ENCODE results near the gene SLC6A18. TPM values are rescaled to one million over a fixed set of nuclear protein-coding genes. Genes with fewer than 3 reads are reported as not detected.

The SLC6A18 gene
- total and polyA plus RNA-seq, 2 of the 4 experiments (the other 2 are of a cell fraction) = not detected

- ATAC-seq (ENCODE audit: low read depth) (no peak), DNase-seq (no peak)
- Histone ChIP-seq H4K20me1 (ENCODE audit: insufficient read depth, low read length) (no peaks in the 10 kb centered on the region), H3K4me3 (ENCODE audit: insufficient read depth, low read depth, low read length) (no peak overlapping the region), H3K79me1 (ENCODE audit: low read depth in 1 of 2, low read length in 2 of 2) (no peaks in the 10 kb centered on the region), H3K14ac (replicated peaks; ENCODE audit: low read depth, low read length) (no peak overlapping the region), H2AK5ac (ENCODE audit: low read depth, low read length) (no peak overlapping the region), H3K27ac (ENCODE audit: insufficient read depth, low read length) (no peak overlapping the region), H3K4me1 (ENCODE audit: control insufficient read depth, insufficient read depth, low read length) (no peaks in the 10 kb centered on the region), H2BK15ac (ENCODE audit: low read depth, low read length) (no peak overlapping the region), H4K8ac (ENCODE audit: low read depth in 2 of 2, low read length in 2 of 2) (no peak overlapping the region), H2BK120ac (ENCODE audit: low read depth, low read length) (no peak overlapping the region), H3K4ac (ENCODE audit: low read depth, low read length) (no peak overlapping the region), H3K18ac (ENCODE audit: low read depth, low read length) (no peak overlapping the region), H2AK9ac (replicated peaks; ENCODE audit: low read depth, low read length, poor library complexity) (no peak overlapping the region), H3K56ac (ENCODE audit: extremely low read depth, insufficient read depth, low read length) (no peak overlapping the region), H2AFZ (replicated peaks; ENCODE audit: low read length, poor library complexity) (no peak overlapping the region), H2BK20ac (ENCODE audit: low read depth, low read length) (no peak overlapping the region), H4K91ac (ENCODE audit: insufficient read depth, low read depth, low read length) (no peak overlapping the region), H3K27me3 (ENCODE audit: control insufficient read depth, insufficient read depth, low read length) (peaks cover 5% of the 10 kb centered on the region; the same call in 1 of the 2 replicates), H4K5ac (ENCODE audit: low read depth, low read length) (no peak overlapping the region), H3K4me2 (ENCODE audit: low read depth, low read length) (no peak overlapping the region), H3K9me3 (ENCODE audit: control insufficient read depth, insufficient read depth, low read length) (peaks cover 17% of the 10 kb centered on the region), H3K36me3 (ENCODE audit: control insufficient read depth, insufficient read depth, low read length) (no peaks in the 10 kb centered on the region), H3K9ac (ENCODE audit: low read depth, low read length) (no peak overlapping the region), H3K23ac (ENCODE audit: low read depth, low read length) (no peak overlapping the region), H2BK5ac (ENCODE audit: low read depth, low read length, poor library complexity, severe bottlenecking) (no peak overlapping the region), H3K9me1 (ENCODE audit: insufficient read depth, low read length) (peaks cover 6% of the 10 kb centered on the region; the same call in 1 of the 2 replicates)
- intact Hi-C loops (cut with micrococcal nuclease) (no loop called here), in situ Hi-C loops (cut with MboI; ENCODE audit: low sequenced_read_pairs) (no loop called here), dilution Hi-C loops (cut with HindIII; ENCODE audit: low sequenced_read_pairs, unreplicated experiment) (no loop called here)
- CTCF ChIA-PET = no interaction called here
- TF ChIP-seq RFX5 (IDR thresholded peaks at IDR 0.05; ENCODE audit: low read depth, low read length) (no peak), CTCF (conservative IDR thresholded peaks at IDR 0.05; ENCODE audit: low read depth, low read length) (no peak), FOS (IDR thresholded peaks at IDR 0.05; ENCODE audit: low read depth, low read length) (no peak), ELK1 (IDR thresholded peaks at IDR 0.05; ENCODE audit: borderline replicate concordance, low read depth, low read length) (no peak), CEBPB (IDR thresholded peaks at IDR 0.05; ENCODE audit: low read depth, low read length) (no peak), MAFK (IDR thresholded peaks at IDR 0.05; ENCODE audit: low read depth, low read length) (no peak), POLR2A (IDR thresholded peaks at IDR 0.05; ENCODE audit: low read depth, low read length) (no peak), MAZ (IDR thresholded peaks at IDR 0.05; ENCODE audit: borderline replicate concordance, low read depth, low read length) (no peak)
- WGBS, 2 experiments (ENCODE audit: extremely low coverage in 2 of 2, insufficient read length in 1 of 2) = 98% methylated on average over 12 of the region's 20 CpGs; no CpG with 5 or more reads in 1 of the 2 experiments
- no TSS peak for BruUV-seq (replicated peaks)
- POLR2A ChIA-PET (ENCODE audit: unreplicated experiment) = no interaction called here
These were observed 12.9 kb upstream of the SLC6A18 start for GRCh38 chr5:1212271-1212670.
